ENCODE measurements around the gene LOXHD1. TPM values are rescaled to one million over a fixed set of nuclear protein-coding genes. Genes with fewer than 3 reads are reported as not detected.

LOXHD1 gene
- total RNA-seq, 4 donors from 2014 or later, result 0.62 TPM; not detected in 3

DNA sequence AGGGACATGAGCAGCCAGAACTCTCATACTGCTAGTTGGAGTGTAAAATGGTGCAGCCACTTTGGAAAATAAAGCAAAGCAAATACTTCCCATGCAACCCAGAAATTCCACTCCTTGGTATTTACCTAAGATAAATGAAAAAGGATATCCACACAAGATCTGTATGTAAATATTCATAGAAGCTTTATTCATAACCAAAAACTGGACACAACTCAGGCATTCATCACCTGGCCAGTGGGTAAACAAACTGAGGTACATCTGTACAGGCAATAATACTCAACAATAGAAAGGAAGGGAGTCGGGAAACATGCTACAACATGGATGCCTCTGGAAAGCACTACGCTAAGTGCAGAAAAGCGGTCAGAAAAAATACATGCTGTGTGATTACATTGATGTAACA lies 2.5 kb upstream of the LOXHD1 start:
- DNase-seq, result no peak
- TF ChIP-seq POLR2A (IDR thresholded peaks at IDR 0.05), result no peak
- TF ChIP-seq, protein P1, sequence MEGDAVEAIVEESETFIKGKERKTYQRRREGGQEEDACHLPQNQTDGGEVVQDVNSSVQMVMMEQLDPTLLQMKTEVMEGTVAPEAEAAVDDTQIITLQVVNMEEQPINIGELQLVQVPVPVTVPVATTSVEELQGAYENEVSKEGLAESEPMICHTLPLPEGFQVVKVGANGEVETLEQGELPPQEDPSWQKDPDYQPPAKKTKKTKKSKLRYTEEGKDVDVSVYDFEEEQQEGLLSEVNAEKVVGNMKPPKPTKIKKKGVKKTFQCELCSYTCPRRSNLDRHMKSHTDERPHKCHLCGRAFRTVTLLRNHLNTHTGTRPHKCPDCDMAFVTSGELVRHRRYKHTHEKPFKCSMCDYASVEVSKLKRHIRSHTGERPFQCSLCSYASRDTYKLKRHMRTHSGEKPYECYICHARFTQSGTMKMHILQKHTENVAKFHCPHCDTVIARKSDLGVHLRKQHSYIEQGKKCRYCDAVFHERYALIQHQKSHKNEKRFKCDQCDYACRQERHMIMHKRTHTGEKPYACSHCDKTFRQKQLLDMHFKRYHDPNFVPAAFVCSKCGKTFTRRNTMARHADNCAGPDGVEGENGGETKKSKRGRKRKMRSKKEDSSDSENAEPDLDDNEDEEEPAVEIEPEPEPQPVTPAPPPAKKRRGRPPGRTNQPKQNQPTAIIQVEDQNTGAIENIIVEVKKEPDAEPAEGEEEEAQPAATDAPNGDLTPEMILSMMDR (IDR thresholded peaks at IDR 0.05), result no peak

DNA sequence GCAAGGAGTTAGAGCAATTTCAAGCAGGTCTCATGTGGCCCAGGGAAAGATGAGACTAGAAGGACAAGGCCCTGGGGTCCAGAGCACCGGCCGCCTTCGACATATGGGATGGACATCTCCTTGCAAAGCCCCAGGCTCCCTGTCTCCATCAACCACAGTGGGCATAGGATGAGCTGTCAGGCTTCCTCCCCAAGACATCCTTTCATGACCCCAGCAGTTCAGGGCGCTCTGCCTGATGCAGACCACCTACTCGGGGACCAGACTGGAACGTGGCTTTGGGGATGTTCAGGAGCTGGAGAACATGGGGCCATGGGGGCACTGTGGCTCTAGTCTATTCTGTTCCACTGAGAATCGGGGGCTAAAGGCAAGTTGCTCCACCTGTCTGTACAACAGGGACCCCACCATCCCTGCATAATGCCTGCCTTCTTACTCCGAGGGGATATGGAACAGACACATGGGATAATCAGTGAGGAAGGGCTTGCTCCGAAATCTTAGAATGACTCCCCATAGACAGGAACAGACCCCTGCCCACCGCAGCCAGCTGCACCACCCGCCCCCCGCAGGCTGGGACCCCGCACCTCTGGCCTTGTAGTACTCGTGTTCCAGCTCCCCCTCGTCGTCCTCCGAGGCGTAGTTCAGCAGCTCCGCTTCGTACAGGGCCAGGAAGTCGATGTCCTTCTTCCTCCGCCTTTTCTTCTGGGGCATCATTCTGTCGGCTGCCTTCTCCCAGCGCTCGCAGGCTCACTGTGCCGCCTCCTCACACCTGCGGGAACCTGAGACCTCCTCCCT lies 500 bp downstream of the LOXHD1 start:
- TF ChIP-seq, protein P1 (IDR thresholded peaks at IDR 0.05), result no peak
- no peak for TF ChIP-seq POLR2A (IDR thresholded peaks at IDR 0.05)
- H3K36me3 ChIP-seq, result no peaks in the 10 kb centered on the region
- H3K4me1 ChIP-seq, result no peaks in the 10 kb centered on the region
- H3K4me3 ChIP-seq, result no peak overlapping the region
- H3K27me3 ChIP-seq, result no peaks in the 10 kb centered on the region
- no peak for DNase-seq
- intact Hi-C loops (cut with DNase I; ENCODE audit: low total_unique reads), result no loop called here
- H3K9me3 ChIP-seq, result no peaks in the 10 kb centered on the region
- no peak overlapping the region for H3K27ac ChIP-seq

More for the DNA sequence above, 2.5 kb upstream of the LOXHD1 start:
- Histone ChIP-seq H3K36me3 (no peaks in the 10 kb centered on the region), H3K27ac (no peak overlapping the region), H3K4me3 (no peak overlapping the region), H3K9me3 (no peaks in the 10 kb centered on the region), H3K4me1 (no peaks in the 10 kb centered on the region), H3K27me3 (no peaks in the 10 kb centered on the region)
- intact Hi-C loops (cut with DNase I; ENCODE audit: low total_unique reads), result no loop called here

DNA sequence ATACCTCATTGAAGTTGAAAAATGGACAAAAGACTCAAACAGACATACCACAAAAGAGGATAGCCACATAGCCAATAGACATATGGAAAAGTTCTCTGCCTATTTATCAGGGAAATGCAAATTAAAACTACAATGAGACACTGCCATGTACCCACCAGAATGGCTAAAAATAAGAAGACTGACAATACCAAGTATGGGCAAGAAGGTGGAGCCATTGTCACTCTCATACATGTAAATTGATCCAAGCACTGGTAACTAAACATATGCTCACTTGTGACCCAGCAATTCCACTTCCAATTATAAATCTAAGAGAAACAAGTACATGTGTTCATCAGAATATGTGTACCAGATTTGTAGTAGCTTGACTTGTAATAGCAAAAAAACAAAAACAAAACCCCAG lies 4.6 kb downstream of the LOXHD1 start:
- Histone ChIP-seq H3K4me3 (no peak overlapping the region), H3K9me3 (no peaks in the 10 kb centered on the region), H3K27me3 (no peaks in the 10 kb centered on the region), H3K27ac (no peak overlapping the region), H3K36me3 (no peaks in the 10 kb centered on the region), H3K4me1 (no peaks in the 10 kb centered on the region)
- TF ChIP-seq, protein P1 (IDR thresholded peaks at IDR 0.05), result no peak
- TF ChIP-seq POLR2A (IDR thresholded peaks at IDR 0.05), result no peak
- DNase-seq, result no peak
- intact Hi-C loops (cut with DNase I; ENCODE audit: low total_unique reads), result no loop called here

DNA sequence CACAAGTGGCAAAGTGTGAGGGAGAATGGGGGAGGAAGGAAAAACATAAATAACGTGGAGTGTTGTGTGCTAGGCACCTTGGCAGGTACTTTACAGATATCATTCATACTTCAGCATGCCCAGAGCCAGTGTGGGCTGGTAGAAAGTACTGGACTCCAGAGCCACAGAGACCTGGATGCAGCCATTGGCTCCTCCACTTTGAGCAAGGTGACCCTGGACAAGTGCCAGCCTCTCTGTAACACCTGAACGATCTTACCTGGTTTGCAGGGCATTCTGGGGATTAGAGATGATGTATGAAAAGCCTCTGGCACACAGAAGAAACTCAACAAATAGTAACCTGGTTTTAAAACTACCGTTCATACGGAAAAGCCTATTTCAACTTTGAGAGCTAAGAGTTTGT lies 6.3 kb downstream of the LOXHD1 start:
- H3K4me1 ChIP-seq, result no peaks in the 10 kb centered on the region
- H3K27me3 ChIP-seq, result no peaks in the 10 kb centered on the region
- no peak overlapping the region for H3K27ac ChIP-seq
- no peak overlapping the region for H3K4me3 ChIP-seq
- intact Hi-C loops (cut with DNase I; ENCODE audit: low total_unique reads), result no loop called here
- no peaks in the 10 kb centered on the region for H3K36me3 ChIP-seq
- TF ChIP-seq, protein P1 (IDR thresholded peaks at IDR 0.05), result no peak
- TF ChIP-seq POLR2A (IDR thresholded peaks at IDR 0.05), result no peak
- no peaks in the 10 kb centered on the region for H3K9me3 ChIP-seq
- DNase-seq, result no peak

DNA sequence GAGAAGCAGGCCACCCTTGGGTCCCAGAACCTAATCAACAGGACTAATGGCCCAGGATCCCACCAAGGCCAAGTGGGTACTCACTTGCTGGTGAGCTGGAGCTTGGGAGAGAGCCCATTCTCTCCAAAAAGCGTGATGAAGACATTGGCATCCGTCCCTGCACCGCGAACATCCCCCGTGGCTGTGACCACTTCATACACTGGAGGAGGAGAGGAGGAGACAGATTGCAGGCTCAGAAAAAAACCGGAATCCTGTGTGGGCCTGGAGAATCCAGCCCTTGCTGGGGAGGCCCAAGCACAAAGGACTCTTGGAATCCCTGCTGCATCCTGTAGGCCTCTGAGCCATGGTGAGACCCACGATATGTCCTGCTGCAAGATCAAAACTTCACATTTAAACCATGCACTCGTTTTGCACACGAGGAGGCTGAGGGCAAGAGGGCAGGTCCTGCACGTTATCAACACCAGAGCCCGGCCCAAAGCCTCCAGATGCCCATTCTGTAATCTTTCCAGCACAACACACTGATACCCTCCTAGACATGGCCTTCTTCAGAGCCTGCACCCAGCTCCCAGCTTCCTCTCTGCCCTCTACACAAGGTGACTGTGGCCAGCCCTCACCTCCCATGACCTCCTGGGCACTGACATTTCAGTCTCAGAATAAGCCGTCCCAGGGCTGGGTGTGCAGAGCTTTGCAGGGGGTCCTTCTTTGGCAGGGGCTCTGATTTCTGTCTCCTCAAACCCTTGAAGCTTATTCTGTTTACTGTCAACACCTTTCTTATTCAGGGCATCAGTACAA lies 7.8 kb downstream of the LOXHD1 start:
- intact Hi-C loops (cut with DNase I; ENCODE audit: low total_unique reads), result no loop called here
- H3K27ac ChIP-seq, result no peak overlapping the region
- no peak for DNase-seq

More for the DNA sequence above, 7.8 kb downstream of the LOXHD1 start:
- Histone ChIP-seq H3K27me3 (no peaks in the 10 kb centered on the region), H3K4me1 (no peaks in the 10 kb centered on the region), H3K9me3 (no peaks in the 10 kb centered on the region), H3K36me3 (no peaks in the 10 kb centered on the region), H3K4me3 (no peak overlapping the region)
- no peak for TF ChIP-seq POLR2A (IDR thresholded peaks at IDR 0.05)
- TF ChIP-seq, protein P1 (IDR thresholded peaks at IDR 0.05), result no peak

Data from uterus (tissue), 4 donors.